ENCODE measurements around the gene TMEM125.

GRCh38 chr1:43272576-43273571 is 3.1 kb downstream of the TMEM125 start:
- TF ChIP-seq CTCF (IDR thresholded peaks at IDR 0.05; ENCODE audit: insufficient read depth, low read depth, low read length) = no peak
- TF ChIP-seq EZH2 (IDR thresholded peaks at IDR 0.05; ENCODE audit: insufficient read depth, low read length) = no peak
